NCI-H2029 (cell line): Measurements from ENCODE around the gene FBRSL1.
"Not testable (repeated sequence)": the region's sequence is repeated elsewhere in the genome, so short reads cannot be mapped to it uniquely, and the experiment has no call there.

ENCODE experiments used
- DNase-seq: peaks from one replicate; lab custom pipeline; 2025; lab: John Stamatoyannopoulos, UW

FBRSL1 gene

DNA sequence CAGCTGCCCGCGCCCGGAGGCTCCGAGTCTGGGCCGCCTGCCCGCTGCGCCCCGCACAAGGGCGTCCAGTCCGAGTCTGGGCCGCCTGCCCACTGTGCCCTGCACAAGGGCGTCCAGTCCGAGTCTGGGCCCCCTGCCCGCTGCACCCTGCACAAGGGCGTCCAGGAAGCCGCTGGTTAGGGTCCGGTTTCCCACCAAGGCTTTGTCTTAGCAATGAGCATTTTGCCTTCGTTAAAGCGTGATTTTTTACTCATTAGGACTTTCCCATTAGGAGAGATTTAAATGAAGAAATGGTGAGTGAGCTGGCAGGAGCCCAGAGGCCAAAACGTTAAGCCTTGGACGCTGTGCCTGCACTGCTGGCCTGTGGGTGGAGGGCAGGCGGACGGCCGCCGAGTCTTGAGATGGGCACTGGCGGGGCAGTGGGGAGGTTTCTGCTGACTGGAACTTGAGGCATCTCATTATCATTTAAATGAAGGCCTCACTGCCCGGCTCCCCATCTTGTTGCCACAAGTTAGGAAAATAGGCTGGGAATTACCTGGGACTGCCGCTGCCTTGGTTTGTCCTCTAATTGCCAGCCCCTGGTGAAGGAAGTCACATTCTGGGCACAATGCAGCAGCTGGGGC, 36.0 kb downstream of the FBRSL1 start:
- DNase-seq = no peak

- no peak for DNase-seq
These were observed 37.4 kb downstream of the FBRSL1 start for GRCh38 chr12:132527186-132527882.

DNA sequence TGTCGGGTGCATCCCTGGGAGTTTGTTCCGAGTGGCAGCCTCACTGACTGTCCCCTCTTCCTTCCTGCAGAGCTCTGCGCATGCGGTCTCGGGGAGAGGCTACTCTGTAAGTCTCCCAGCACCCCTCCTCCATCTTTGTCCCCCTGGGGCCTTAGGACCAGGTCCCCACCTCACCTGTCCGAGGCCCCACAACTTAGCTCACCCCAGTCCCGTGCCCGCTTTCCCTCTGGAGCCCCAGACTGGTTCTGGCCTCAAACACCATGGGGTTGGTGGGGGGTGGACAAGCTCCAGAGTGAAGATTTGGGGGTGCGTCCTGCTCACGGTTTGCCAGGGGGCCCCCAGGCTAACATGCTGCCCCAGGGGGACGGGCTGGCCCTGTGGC, 37.9 kb downstream of the FBRSL1 start:
- DNase-seq = no peak

DNA sequence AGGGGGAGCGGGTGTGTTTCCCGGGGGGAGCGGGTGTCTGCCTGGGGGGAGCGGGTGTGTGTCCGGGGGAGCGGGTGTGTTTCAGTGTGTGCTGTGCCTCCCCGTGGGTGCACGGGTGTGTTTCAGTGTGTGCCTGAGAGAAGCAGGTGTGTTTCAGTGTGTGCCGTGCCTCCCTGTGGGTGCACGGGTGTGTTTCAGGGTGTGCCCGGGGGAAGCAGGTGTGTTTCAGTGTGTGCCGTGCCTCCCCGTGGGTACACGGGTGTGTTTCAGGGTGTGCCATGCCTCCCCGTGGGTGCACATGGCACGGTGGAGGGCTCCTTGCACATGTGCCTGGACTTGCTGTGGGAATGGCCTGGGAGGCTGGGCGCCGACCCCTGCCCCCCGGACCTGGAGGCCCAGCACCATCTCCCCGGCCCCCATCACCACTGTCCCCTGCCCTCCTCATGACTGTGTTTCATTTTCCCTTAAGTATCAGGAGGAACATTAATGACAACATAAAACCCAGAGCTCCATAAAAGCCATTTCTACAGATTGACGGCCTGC, 38.7 kb downstream of the FBRSL1 start:
- DNase-seq = no peak

- DNase-seq = no peak
These were observed 39.3 kb downstream of the FBRSL1 start for GRCh38 chr12:132529156-132529839.

GRCh38 chr12:132529906-132530305, 40.0 kb downstream of the FBRSL1 start:
- no peak for DNase-seq

DNA sequence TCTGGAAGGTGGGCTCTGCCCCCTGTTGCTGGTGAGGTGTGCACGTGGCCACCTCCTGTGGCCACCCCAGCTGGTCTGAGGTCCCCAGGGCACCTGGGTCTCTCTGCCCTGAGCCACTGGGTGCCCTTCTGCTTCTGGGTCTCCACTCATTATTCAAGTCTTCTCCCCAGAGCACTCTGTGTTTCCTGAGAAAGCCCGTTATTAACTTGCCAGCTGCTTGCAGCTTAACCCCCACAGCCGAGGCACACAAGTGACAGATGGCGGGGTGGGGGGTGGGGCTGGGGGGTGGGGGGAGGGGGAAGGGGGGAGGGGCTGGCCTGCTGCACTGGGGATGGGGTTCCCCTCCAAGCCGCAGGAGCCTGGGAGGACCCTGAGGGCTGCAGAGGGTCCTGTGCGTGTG, 40.5 kb downstream of the FBRSL1 start:
- no peak for DNase-seq

DNA sequence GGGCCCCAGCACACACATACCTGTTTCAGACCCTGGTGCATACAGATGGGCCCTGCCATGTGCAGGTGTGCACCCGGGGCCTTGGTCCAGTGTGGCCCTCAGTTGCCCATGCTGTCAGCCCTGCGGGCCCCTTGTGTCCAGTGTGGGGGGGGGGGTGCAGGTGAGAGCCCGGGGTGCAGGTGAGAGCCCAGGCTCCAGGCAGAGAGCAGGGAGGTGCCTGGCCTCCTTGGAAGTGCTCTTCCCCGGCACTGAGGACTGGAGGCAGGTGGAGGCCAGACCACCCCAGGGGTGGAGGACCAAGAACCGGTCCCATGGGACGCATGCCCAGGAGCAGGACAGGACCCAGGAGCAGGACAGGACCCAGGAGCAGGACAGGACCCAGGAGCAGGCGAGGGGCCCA, 40.9 kb downstream of the FBRSL1 start:
- no peak for DNase-seq

DNA sequence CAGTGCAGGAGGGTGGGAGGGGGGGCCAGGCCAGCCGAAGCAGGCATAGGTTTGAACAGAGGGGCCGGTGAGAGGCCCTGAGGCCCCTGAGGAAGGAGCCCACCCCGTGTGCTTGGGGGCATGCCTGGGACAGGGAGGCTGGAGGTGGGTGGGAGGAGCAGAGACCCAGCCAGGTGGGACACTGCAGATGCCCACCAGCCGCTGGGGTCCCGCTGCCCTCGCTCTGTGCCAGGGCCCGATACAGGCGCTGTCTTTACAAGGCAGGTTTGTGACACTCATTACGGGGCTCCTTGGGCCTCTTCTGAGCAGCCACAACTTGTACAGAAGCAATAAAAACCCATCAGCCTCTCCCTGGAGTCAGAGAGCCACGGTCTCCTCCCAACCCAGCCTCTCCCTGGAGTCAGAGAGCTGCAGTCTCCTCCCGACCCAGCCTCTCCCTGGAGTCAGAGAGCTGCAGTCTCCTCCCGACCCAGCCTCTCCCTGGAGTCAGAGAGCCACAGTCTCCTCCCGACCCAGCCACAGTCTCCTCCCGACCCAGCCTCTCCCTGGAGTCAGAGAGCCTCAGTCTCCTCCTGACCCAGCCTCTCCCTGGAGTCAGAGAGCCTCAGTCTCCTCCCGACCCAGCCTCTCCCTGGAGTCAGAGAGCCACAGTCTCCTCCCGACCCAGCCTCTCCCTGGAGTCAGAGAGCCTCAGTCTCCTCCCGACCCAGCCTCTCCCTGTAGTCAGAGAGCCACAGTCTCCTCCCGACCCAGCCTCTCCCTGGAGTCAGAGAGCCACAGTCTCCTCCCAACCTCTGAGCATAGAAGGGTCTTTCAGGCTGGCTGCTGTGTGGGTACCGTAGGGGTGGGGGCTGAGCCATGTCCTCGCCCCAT, 43.0 kb downstream of the FBRSL1 start:
- DNase-seq = not testable (repeated sequence)

GRCh38 chr12:132533584-132533958, 43.6 kb downstream of the FBRSL1 start:
- DNase-seq = no peak

- no peak for DNase-seq
These were observed 44.1 kb downstream of the FBRSL1 start for GRCh38 chr12:132534076-132534475.

- DNase-seq = no peak
These were observed 45.1 kb downstream of the FBRSL1 start for GRCh38 chr12:132535019-132535418.

DNA sequence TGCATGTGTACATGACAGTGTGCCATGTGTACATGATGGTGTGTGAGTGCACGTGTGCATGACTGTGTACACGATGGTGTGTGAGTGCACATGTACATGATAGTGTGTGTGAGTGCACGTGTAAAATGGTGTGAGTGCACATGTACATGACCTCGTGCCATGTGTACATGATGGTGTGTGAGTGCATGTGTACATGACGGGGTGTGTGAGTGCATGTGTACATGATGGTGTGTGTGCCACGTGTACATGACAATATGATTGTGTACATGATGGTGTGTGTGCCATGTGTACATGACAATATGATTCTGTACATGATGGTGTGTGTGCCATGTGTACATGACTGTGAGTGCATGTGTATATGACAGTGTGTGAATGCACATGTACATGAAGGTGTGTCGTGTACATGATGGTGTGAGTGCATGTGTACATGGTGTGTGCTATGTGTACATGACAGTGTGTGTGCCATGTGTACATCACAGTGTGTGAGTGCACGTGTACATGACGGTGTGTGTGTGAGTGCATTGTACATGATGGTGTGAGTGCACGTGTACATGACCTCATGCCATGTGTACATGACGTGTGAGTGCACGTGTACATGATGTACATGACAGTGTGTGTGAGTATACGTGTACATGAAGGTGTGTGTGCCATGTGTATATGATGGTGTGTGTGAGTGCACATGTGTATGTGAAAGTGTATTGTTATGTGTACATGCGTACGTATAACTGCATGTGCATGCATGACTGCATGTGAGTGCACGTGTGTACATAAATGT, 46.3 kb downstream of the FBRSL1 start:
- DNase-seq = no peak

DNA sequence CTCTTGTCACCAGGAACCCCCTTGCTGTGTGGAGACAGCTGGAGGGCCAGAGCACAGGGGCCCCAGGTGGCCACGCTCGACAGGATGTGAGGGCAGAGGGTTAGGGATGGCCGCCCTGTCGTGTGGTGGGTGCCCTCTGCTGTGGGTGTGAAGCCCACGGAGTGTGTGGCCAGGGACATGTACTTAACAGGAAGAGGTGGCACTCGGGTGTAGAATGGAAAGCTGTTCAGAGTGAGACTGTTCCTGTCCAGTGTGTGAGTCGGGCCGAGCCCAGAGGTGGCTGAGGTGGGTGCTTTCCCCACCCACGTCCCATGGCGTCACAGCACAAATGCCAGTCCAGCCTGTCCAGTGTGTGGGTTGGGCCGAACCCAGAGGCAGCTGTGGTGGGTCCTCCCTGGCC, 47.1 kb downstream of the FBRSL1 start:
- DNase-seq = no peak

- no peak for DNase-seq
These were observed 48.1 kb downstream of the FBRSL1 start for GRCh38 chr12:132537836-132538662.

DNA sequence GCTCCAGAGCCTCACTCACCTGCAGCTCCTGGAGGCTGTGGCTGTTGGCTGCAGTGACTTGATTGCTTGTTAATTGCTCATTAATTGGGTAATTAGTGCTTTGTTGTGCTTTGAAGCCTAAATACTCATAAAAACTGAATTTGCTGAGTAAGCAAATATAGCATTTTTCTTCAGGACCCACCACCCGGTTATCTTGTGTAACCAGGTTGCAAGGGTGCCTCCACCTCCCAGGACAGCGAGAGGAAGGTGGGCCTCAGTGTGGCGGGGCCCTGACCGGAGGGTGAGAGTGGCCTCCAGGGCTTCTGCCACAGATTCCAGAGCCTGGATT, 48.7 kb downstream of the FBRSL1 start:
- DNase-seq = no peak

DNA sequence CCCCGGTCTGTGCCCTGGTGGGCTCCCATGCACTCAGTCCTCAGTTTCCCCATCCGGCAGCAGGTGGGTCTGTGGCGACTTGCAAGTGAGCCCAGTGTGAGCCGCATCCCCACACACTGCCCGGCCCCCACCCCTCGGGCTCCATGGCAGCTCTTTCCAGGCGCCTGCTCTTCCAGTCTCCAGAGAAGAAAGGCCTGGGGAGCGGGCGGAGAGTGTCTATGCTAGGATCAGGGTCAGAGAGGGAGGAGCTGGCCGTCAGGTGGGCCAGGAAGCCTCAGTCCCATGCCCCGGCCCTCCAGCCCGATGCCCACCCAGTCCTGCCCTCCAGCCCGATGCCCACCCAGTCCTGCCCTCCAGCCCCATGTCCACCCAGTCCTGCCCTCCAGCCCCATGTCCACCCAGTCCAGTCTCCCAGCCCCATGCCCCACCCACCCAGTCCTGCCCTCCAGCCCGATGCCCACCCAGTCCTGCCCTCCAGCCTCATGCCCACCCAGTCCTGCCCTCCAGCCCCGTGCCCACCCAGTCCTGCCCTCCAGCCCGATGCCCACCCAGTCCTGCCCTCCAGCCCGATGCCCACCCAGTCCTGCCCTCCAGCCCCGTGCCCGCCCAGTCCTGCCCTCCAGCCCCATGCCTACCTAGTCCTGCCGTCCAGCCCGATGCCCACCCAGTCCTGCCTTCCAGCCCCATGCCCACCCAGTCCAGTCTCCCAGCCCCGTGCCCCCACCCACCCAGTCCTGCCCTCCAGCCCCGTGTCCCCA, 49.2 kb downstream of the FBRSL1 start:
- no peak for DNase-seq

- DNase-seq = no peak
These were observed 50.5 kb downstream of the FBRSL1 start for GRCh38 chr12:132540436-132540835.

DNA sequence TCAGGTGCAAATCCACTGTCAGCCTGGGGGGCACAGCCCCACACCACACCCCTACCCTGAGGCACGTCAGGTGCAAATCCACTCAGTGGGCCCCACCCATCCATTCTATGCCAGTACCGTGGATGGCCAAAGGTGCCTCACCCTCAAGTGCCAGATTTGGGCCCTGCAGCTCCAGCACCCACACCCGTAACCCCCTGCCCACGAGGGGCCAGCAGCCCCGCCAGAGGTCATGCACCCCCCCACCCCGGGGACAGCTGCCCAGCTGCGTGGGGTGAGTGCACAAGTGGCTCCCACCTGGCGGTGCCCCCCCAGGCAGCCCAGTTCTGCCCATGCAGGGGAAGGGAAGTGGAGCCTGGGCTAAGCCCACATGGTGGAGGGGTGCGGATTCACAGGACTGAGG, 51.2 kb downstream of the FBRSL1 start:
- no peak for DNase-seq

GRCh38 chr12:132541996-132542395, 52.0 kb downstream of the FBRSL1 start:
- no peak for DNase-seq
